Activated CD4-positive, alpha-beta T cell treated with anti-CD3 and anti-CD28 coated beads, Interleukin-10, Interleukin-2, amounts not matched to agents 100 ng/mL and 50 ng/mL, durations not matched to agents 16 hours and 8 hours (primary cell): ENCODE data around the gene TMEM235.
"Not testable (repeated sequence)": the region's sequence is repeated elsewhere in the genome, so short reads cannot be mapped to it uniquely, and the experiment has no call there.

Experiments
- DNase-seq: peaks from one replicate; pipeline ENCODE4 v3.0.0-alpha.2; 2020

TMEM235 gene

GRCh38 chr17:78238823-78239488, 7.5 kb downstream of the TMEM235 start:
- no peak for DNase-seq

GRCh38 chr17:78239489-78239931, 8.1 kb downstream of the TMEM235 start:
- DNase-seq, result no peak

DNA sequence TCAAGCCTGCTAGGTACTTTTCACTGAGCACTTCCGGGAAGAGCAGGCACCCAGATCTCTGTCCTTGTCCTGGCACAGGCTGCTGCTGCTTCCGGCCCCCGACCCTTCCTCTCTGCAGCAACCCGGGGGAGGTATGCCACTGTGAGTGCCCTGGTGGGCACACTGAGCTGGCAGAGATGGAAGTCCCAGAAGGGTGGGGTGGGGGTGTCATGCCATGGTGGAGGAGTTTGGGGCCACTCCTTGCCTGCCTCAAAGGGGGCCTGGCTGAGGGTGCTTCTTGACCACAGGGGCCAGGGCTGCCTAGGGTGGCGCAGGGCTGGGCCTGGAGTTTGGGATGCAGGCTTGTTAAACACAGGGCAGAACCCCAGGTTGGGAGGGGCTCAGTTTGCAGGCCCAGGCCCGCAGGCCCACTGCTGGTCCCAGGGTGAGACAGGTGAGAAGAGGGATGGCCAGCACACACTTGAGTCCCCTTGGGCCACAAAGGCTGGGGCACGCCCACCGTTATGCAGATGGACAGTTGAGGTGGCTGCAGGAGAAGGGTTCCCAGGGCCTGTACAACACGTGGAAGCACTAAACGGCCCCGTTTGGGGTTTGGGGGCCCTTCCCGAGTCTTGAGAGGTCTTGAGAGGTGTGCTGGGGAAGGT, 8.7 kb downstream of the TMEM235 start:
- DNase-seq, result no peak

- DNase-seq, result no peak
Observed at GRCh38 chr17:78240839-78241238, 9.4 kb downstream of the TMEM235 start.

DNA sequence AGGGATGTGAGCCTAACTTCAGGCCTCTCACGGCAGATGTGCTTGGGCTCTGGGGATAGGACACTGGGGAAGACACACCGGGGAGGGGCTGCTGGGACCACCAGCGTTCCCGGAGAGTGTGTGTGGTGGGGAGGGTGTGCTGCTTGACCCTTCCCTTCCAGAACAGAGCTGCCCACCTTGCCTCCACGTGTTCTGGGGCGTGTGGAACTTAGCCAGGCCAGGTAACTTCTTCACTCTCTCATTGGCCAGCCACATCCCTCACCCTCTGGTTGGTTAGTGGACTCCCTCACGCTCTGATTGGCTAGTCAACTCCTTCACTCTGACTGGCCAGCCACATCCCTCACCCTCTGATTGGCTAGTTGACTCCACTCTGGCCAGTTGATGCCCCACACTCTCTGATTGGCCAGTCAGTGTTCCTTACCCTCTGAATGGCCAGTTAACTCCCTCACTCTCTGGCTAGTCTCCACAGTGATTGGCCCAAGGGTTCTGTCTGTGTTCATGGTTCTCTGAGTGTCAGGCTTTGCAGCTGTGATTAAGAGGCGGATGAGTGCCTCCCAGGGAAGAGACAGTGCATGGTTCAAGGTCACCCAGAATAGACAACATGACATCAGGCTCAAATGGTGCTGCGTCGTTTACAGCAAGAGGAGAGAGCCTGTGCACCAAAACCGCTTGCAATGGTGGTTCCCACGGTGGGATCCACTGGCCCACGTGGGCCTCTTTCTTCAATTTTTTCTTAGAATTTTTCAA, 10.0 kb downstream of the TMEM235 start:
- peak; percentile 29 for DNase-seq

GRCh38 chr17:78242024-78242742, 10.8 kb downstream of the TMEM235 start:
- no peak for DNase-seq

GRCh38 chr17:78247304-78247703, 15.9 kb downstream of the TMEM235 start:
- DNase-seq, result no peak

DNA sequence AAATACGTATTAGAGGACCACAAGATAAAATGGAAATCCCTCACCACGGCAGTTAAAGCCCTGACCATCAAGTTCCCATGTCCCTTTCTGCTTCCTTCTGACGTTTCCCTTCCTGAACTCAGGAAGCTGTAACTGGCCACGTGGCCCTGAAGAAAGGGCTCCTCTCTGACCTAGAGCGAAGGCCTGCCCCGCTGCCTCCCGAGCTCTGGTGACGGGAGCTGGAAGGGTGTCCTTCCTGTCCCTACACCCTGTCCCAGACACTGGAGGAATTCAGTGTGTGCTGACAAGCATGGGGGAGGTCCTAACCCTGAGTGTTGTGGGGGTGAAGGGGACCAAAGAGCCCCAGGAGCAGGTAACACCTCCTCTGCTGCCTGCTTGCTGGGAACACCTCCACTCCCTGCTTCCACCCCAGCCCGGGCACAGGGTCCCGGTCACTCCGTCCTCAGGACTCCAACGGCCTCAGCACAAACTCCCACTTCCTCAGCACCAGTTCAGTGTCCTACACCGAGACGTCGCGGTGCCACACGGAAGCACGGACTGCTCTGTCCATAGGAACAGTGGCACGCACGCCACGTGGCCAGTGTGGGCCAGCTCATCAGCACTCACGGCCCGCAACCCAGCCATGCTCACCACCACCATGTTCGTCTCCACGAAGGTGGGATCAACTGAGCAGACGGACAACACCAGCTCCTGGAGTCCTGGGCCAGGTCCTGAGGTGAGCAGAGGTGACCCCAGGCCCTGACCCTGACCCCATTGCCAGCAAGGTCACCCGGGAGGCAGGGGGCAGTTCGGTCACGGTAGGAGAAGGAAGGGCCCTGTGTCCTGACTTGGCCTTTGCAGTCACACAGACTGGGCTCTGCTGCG, 16.9 kb downstream of the TMEM235 start:
- no peak for DNase-seq

DNA sequence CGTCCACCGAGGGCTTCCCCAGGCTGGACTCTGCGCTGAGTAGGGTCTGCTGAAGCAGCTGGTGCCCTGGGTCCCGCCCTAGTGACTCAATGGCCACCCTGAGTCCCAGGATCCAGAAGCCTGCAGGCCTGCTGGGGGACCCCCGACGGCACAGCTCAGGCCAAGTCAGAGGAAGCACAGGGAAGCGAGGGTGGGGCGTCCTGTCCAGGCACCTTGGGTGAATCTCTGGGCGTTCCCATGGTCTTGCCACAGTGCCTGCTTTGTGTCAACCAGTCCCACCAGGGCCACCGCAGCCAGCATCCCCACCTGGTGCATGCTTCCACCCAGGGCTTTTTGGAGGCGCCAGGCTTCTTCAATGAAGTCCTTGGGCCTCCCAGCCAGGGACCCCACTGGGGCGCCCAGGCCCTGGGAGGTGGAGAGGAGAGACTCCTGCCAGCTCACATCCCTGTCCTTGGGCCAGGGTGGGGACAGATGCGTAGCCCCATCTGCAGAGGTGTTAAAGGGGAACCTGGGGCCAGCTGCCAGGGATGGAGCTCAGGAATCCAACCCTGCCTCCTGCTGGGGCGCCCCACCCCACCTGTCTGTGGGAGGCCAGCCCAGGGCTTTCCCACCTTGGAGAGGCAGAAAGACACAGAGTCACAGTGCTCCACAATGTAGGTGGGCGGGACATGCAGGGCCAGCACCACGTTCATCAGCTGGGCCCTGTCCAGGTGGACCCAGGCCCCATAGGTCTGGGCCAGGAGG, 17.8 kb downstream of the TMEM235 start:
- DNase-seq, result no peak

GRCh38 chr17:78249818-78250806, 18.7 kb downstream of the TMEM235 start:
- DNase-seq, result no peak

DNA sequence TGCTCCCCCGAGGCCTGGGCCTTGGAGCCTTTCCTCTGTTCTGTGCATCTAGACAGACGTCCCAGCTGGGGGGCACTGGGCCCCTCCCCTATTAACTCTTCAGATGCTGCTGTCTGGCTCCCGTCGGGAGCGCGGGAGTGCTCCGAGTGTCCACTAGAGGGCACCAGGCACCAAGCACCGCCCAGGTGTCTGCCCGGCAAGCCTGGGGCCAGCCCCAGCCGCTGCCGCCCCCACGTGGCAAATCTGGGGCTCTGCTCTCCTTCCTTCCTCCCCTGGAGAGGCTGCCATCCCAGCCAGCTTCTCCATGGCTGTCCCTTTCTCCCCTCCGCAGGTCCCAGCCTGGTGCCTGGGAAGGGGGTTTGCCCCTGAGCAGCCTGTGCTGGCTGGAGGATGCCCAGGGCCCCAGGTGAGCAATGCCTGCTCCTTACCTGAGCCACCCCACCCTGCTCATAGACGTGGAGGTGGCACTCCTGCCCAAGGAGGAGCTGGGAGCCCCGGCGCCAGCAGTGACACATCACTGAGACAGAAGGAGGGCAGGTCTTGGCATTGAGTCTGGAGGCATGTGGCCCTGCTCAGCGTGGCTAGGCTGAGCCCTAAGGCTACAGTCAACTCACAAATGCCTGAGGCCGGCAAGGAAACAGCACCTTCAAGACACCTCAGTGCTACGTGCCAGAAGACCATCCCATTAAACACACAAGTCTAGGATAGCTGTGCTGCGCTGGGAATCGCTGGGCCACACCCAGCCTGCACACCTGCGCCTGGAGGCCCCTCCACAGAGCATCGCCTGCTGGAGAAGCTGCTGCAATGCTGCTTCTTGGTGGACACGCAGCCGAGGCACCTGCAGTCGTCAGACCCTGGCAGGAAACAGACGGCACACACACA, 19.7 kb downstream of the TMEM235 start:
- peak; percentile 93 for DNase-seq

DNA sequence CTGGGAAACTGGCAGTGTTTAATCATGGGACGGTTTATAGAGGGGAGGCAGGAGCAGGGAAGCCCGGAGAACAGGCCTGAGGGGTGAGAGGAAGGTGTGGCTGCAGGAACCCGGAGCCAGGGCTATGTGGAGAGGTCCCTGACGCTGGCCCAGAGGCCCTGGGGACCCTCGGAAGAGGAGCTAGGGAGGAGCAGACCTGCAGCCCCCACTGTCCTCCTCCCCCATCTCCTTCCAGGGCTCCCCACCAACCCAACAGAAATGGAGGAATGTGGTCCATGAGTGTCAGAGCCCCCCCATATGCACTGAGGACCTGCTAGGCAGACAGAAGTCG, 20.3 kb downstream of the TMEM235 start:
- DNase-seq, result no peak

GRCh38 chr17:78252111-78252634, 20.7 kb downstream of the TMEM235 start:
- DNase-seq, result peak; percentile 33

- DNase-seq, result no peak
Observed at GRCh38 chr17:78252701-78253635, 21.5 kb downstream of the TMEM235 start.

- not testable (repeated sequence) for DNase-seq
Observed at GRCh38 chr17:78253636-78253945, 22.2 kb downstream of the TMEM235 start.

DNA sequence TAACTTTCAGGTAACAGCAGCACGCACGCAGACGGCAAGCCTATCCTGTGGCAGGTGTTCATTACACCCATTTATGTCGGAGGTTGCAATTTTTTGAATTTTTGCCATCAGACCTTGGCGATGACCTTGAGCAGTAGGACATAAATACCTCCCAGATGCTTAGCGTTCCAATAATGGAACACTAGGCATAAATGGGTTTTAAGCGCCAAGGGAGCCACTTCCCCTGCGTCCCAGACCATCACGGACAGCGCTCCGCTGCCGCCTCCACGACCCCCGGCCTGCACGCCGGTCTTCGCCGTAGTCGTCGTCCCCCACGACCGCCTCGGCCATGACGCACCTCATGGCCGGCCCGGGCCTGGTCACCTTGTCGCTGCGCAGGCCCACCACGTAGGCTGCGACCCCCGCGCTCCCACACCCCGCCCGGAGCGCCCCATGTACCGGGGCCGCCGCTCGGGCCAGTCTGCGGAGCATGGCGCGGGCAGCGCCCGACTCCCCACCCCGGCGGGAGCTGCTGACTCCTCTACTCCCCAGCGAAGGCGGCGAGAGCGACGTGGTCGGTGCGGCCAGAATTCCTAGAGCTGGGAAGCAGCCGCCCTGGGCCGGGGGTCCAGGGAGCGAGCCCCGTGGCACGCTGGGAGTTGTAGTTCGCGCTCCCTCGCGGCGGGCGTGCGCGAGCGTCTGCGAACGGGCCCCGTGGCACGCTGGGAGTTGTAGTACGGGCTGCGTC, 22.7 kb downstream of the TMEM235 start:
- DNase-seq, result peak; percentile 90

GRCh38 chr17:78255029-78255656, 23.7 kb downstream of the TMEM235 start:
- DNase-seq, result no peak
